HepG2 (cell line): ENCODE measurements around the gene RPS8. TPM values are rescaled to one million over a fixed set of nuclear protein-coding genes. Genes with fewer than 3 reads are reported as not detected.
A peak's percentile ranks its signal among the peaks of the same experiment; 100 is the strongest.

Source experiments
- GRHL1 ChIP-seq: sonication (generic); formaldehyde crosslinking; conservative IDR thresholded peaks from 2 replicates; pipeline ENCODE4 v1.8.0; 2022; ENCODE audit warnings: missing genetic modification reagents
- POLR2A ChIP-seq, 2 experiments: IDR thresholded peaks; 2 replicates each; pipeline ENCODE4 v1.6.1; 2011; ENCODE audit warnings: low read depth in 2 of 2, low read length in 2 of 2, mild to moderate bottlenecking in 1 of 2, moderate library complexity in 1 of 2; ENCODE audit not compliant: insufficient read depth in 1 of 2
- PRDM4 ChIP-seq: sonication (generic); formaldehyde crosslinking; IDR thresholded peaks from 2 replicates; pipeline ENCODE4 v1.9.0; 2021; ENCODE audit warnings: missing genetic modification reagents, borderline replicate concordance
- RAD51 ChIP-seq: fragments of 450-650 bp; IDR thresholded peaks from 2 replicates; pipeline ENCODE4 v1.6.1; 2016; ENCODE audit warnings: borderline replicate concordance
- RFX3 ChIP-seq: IDR thresholded peaks from 2 replicates; pipeline ENCODE4 v1.6.1; 2016; ENCODE audit warnings: missing biosample characterization, missing genetic modification reagents
- SIX4 ChIP-seq: sonication (generic); formaldehyde crosslinking; IDR thresholded peaks from 2 replicates; pipeline ENCODE4 v1.4.0; 2020; ENCODE audit warnings: missing genetic modification reagents
- SP4 ChIP-seq: sonication (generic); formaldehyde crosslinking; IDR thresholded peaks from 2 replicates; pipeline ENCODE4 v1.8.1; 2023; ENCODE audit warnings: mild to moderate bottlenecking, missing genetic modification reagents
- SUZ12 ChIP-seq: fragments of 150-350 bp; IDR thresholded peaks from 2 replicates; pipeline ENCODE4 v1.6.1; 2014; ENCODE audit warnings: low read depth, low read length
- TFAP4 ChIP-seq: sonication (generic); IDR thresholded peaks from 2 replicates; pipeline ENCODE4 v1.6.1; 2016; ENCODE audit warnings: low read depth, borderline replicate concordance
- ZBTB14 ChIP-seq: sonication (generic); formaldehyde crosslinking; IDR thresholded peaks from 2 replicates; pipeline ENCODE4 v1.4.0; 2020; ENCODE audit warnings: missing genetic modification reagents
- ZNF121 ChIP-seq: sonication (generic); formaldehyde crosslinking; IDR thresholded peaks from 2 replicates; pipeline ENCODE4 v1.5.0; 2020; ENCODE audit warnings: mild to moderate bottlenecking, missing genetic modification reagents
- ZNF232 ChIP-seq: sonication (generic); formaldehyde crosslinking; IDR thresholded peaks from 2 replicates; pipeline ENCODE4 v1.4.0; 2020; ENCODE audit warnings: missing genetic modification reagents, borderline replicate concordance
- ZNF264 ChIP-seq: sonication (generic); formaldehyde crosslinking; IDR thresholded peaks from 2 replicates; pipeline ENCODE4 v1.4.0; 2020; ENCODE audit warnings: missing genetic modification reagents
- ZNF276 ChIP-seq: sonication (generic); formaldehyde crosslinking; IDR thresholded peaks from 2 replicates; pipeline ENCODE4 v1.4.0; 2020; ENCODE audit warnings: mild to moderate bottlenecking, low read depth, missing genetic modification reagents
- ZNF431 ChIP-seq: sonication (generic); formaldehyde crosslinking; IDR thresholded peaks from 2 replicates; pipeline ENCODE4 v1.9.0; 2022; ENCODE audit warnings: missing genetic modification reagents, low read depth, mild to moderate bottlenecking, borderline replicate concordance
- ZNF607 ChIP-seq: sonication (generic); formaldehyde crosslinking; IDR thresholded peaks from 2 replicates; pipeline ENCODE4 v1.5.1; 2020; ENCODE audit warnings: missing genetic modification reagents, mild to moderate bottlenecking, borderline replicate concordance
- ZNF629 ChIP-seq: sonication (generic); formaldehyde crosslinking; conservative IDR thresholded peaks from 2 replicates; pipeline ENCODE4 v1.5.0; 2020; ENCODE audit warnings: missing genetic modification reagents
- ZNF639 ChIP-seq: conservative IDR thresholded peaks from 2 replicates; pipeline ENCODE4 v1.6.1; 2018; ENCODE audit warnings: missing genetic modification reagents
- ZSCAN21 ChIP-seq: sonication (generic); formaldehyde crosslinking; IDR thresholded peaks from 2 replicates; pipeline ENCODE4 v1.8.0; 2022; ENCODE audit warnings: mild to moderate bottlenecking, missing genetic modification reagents, moderate library complexity, borderline replicate concordance
- polyA plus RNA-seq, 8 experiments: library from polyadenylated mRNA; depleted of rRNA in 3 of 8; stranded (reverse) in 7 of 8; unstranded in 1 of 8; fragments of >200 nt; fragmentation: Illumina TruSeq in 4 of 8; extraction: Trizol in 4 of 8; gene quantifications; 2 replicates each; pipeline versions ENCODE4 v1.2.1 to v1.2.3, GENCODE V29; 2011 to 2016; ENCODE audit warnings: low read depth in 4 of 8, missing spikeins in 1 of 8, mixed read lengths in 1 of 8; ENCODE audit not compliant: insufficient read depth in 1 of 8
- total RNA-seq, 5 experiments: library from RNA; depleted of rRNA; stranded (reverse); fragments of >200 nt; fragmentation: Illumina TruSeq; extraction: Trizol; gene quantifications; 2 replicates each; pipeline ENCODE4 v1.2.3, GENCODE V29; 2016; ENCODE audit warnings: low read depth in 1 of 5

RPS8 gene
- total and polyA plus RNA-seq, 2 of the 13 experiments (the other 11 are each of a cell fraction or from before 2014, with no cell fraction given) = 2,628 to 2,822 TPM

GRCh38 chr1:44784094-44785028 is 9.0 kb downstream of the RPS8 start (continued):
- no peak for TF ChIP-seq ZNF276 (CRISPR knock-in tag)
- TF ChIP-seq RFX3 (CRISPR knock-in tag) = no peak
- TF ChIP-seq ZNF264 (CRISPR knock-in tag) = no peak
- peak; percentile 53 to 69; a peak in 3 of 4 replicates for TF ChIP-seq POLR2A (IDR thresholded peaks at IDR 0.05; ENCODE audit: insufficient read depth in 1 of 2, low read depth in 2 of 2, low read length in 2 of 2)
- no peak for TF ChIP-seq ZNF232 (CRISPR knock-in tag)
- no peak for TF ChIP-seq SUZ12
- TF ChIP-seq SP4 (CRISPR knock-in tag) = peak; percentile 43; the same call in 1 of the 2 replicates
- TF ChIP-seq ZBTB14 (CRISPR knock-in tag) = 0 out of 2 replicates have a peak, but pooled peaks have one; percentile 22
- TF ChIP-seq TFAP4 = no peak
- TF ChIP-seq ZNF629 = no peak
- TF ChIP-seq SIX4 (CRISPR knock-in tag) = no peak
- TF ChIP-seq RAD51 = no peak
- 0 out of 2 replicates have a peak, but pooled peaks have one; percentile 34 for TF ChIP-seq ZNF607 (CRISPR knock-in tag)
- TF ChIP-seq GRHL1 (CRISPR knock-in tag) = no peak
- no peak; the same call in 1 of the 2 replicates for TF ChIP-seq ZNF121 (CRISPR knock-in tag)
- no peak for TF ChIP-seq ZNF431 (CRISPR knock-in tag)
- no peak for TF ChIP-seq ZNF639 (CRISPR knock-in tag)
- TF ChIP-seq PRDM4 (CRISPR knock-in tag) = no peak
- peak; percentile 70; the same call in 1 of the 2 replicates for TF ChIP-seq ZSCAN21 (CRISPR knock-in tag)
